ENCODE data around the gene SURF4.

The SURF4 gene

GRCh38 chr9:133419005-133419404 lies 43.1 kb upstream of the SURF4 start:
- no peak for TF ChIP-seq CTCF (IDR thresholded peaks at IDR 0.05; ENCODE audit: low read depth, low read length)

GRCh38 chr9:133417541-133418461 lies 41.9 kb upstream of the SURF4 start, which contains the start of gene REXO4:
REXO4 (minus strand) TSS chr9:133418010; CDS start chr9:133417844, 166 bp downstream.
- peak; percentile 90 to 91 for DNase-seq (ENCODE audit: low read depth in 2 of 2)

More at GRCh38 chr9:133419005-133419404, 43.1 kb upstream of the SURF4 start:
- no peak overlapping the region for H3K4me3 ChIP-seq (replicated peaks in 1 of 2; ENCODE audit: low read depth in 2 of 2, low read length in 2 of 2)
- DNase-seq (ENCODE audit: low read depth in 2 of 2) = no peak

GRCh38 chr9:133415170-133415569 lies 39.3 kb upstream of the SURF4 start:
- DNase-seq (ENCODE audit: low read depth in 2 of 2) = no peak

More at GRCh38 chr9:133417541-133418461, 41.9 kb upstream of the SURF4 start, which contains the start of gene REXO4:
- H3K4me3 ChIP-seq (replicated peaks in 1 of 2; ENCODE audit: low read depth in 2 of 2, low read length in 2 of 2) = peak within 1 kb of the TSS; percentile 70 to 86
- TF ChIP-seq CTCF (IDR thresholded peaks at IDR 0.05; ENCODE audit: low read depth, low read length) = no peak

GRCh38 chr9:133408042-133408441 lies 32.2 kb upstream of the SURF4 start:
- DNase-seq (ENCODE audit: low read depth in 2 of 2) = no peak
- no peak overlapping the region for H3K4me3 ChIP-seq (replicated peaks in 1 of 2; ENCODE audit: low read depth in 2 of 2, low read length in 2 of 2)
- TF ChIP-seq CTCF (IDR thresholded peaks at IDR 0.05; ENCODE audit: low read depth, low read length) = no peak

More at GRCh38 chr9:133415170-133415569, 39.3 kb upstream of the SURF4 start:
- H3K4me3 ChIP-seq (replicated peaks in 1 of 2; ENCODE audit: low read depth in 2 of 2, low read length in 2 of 2) = no peak overlapping the region
- no peak for TF ChIP-seq CTCF (IDR thresholded peaks at IDR 0.05; ENCODE audit: low read depth, low read length)

- TF ChIP-seq CTCF (IDR thresholded peaks at IDR 0.05; ENCODE audit: low read depth, low read length) = peak; percentile 98
- no peak overlapping the region for H3K4me3 ChIP-seq (replicated peaks in 1 of 2; ENCODE audit: low read depth in 2 of 2, low read length in 2 of 2)
Measured at GRCh38 chr9:133406480-133407307, 30.8 kb upstream of the SURF4 start.

GRCh38 chr9:133405508-133406438 lies 29.9 kb upstream of the SURF4 start:
- TF ChIP-seq CTCF (IDR thresholded peaks at IDR 0.05; ENCODE audit: low read depth, low read length) = no peak
- H3K4me3 ChIP-seq (replicated peaks in 1 of 2; ENCODE audit: low read depth in 2 of 2, low read length in 2 of 2) = no peak overlapping the region
- peak; percentile 36 to 58 for DNase-seq (ENCODE audit: low read depth in 2 of 2)

More at GRCh38 chr9:133406480-133407307, 30.8 kb upstream of the SURF4 start:
- DNase-seq (ENCODE audit: low read depth in 2 of 2) = peak; percentile 79 to 82
